Neuronal stem cell (in vitro differentiated cells): Measurements from ENCODE around the gene CCDC201.
A peak's percentile ranks its signal among the peaks of the same experiment; 100 is the strongest.

Experiments
- DNase-seq: peaks from one replicate; pipeline ENCODE4 v3.0.0-alpha.2; 2013; ENCODE audit warnings: low spot score
- H2AFZ ChIP-seq: one replicate; pipeline ENCODE4 v1.6.1; 2013; ENCODE audit warnings: mild to moderate bottlenecking, low read length, inconsistent platforms
- H2AK5ac ChIP-seq: 2 replicates; pipeline ENCODE4 v1.6.1; 2013; ENCODE audit warnings: low read depth, mild to moderate bottlenecking, inconsistent platforms, low read length, moderate library complexity, mixed read lengths
- H2BK120ac ChIP-seq: 2 replicates; pipeline ENCODE4 v1.6.1; 2013; ENCODE audit warnings: low read depth, mild to moderate bottlenecking, inconsistent platforms, low read length, moderate library complexity, mixed read lengths
- H2BK12ac ChIP-seq: one replicate; pipeline ENCODE4 v1.6.1; 2013; ENCODE audit warnings: low read length, inconsistent platforms
- H2BK15ac ChIP-seq: 2 replicates; pipeline ENCODE4 v1.6.1; 2013; ENCODE audit warnings: mild to moderate bottlenecking, low read length, inconsistent platforms, mixed read lengths
- H2BK5ac ChIP-seq: one replicate; pipeline ENCODE4 v1.6.1; 2013; ENCODE audit warnings: inconsistent platforms, mild to moderate bottlenecking, low read length, moderate library complexity
- H3K14ac ChIP-seq: one replicate; pipeline ENCODE4 v1.6.1; 2013; ENCODE audit warnings: low read length, inconsistent platforms
- H3K18ac ChIP-seq: 2 replicates; pipeline ENCODE4 v1.6.1; 2013; ENCODE audit warnings: low read length, inconsistent platforms
- H3K23ac ChIP-seq: 2 replicates; pipeline ENCODE4 v1.6.1; 2013; ENCODE audit warnings: low read depth, mild to moderate bottlenecking, mixed read lengths, low read length, inconsistent platforms; ENCODE audit not compliant: poor library complexity
- H3K27ac ChIP-seq: replicated peaks from 3 replicates; pipeline ENCODE4 v1.5.1; 2013; ENCODE audit warnings: low read length, inconsistent platforms
- H3K27me3 ChIP-seq, 3 experiments: 2 replicates each; pipeline ENCODE4 v1.6.1; 2013; ENCODE audit warnings: low read length in 3 of 3, mild to moderate bottlenecking in 2 of 3, inconsistent platforms in 1 of 3, low read depth in 1 of 3, mixed read lengths in 1 of 3, moderate library complexity in 1 of 3; ENCODE audit not compliant: control insufficient read depth in 3 of 3, insufficient read depth in 3 of 3
- H3K36me3 ChIP-seq, 2 donors: replicated peaks in 1 of 2; 2 replicates each; pipeline ENCODE4 v1.6.1; 2013; ENCODE audit warnings: low read length in 2 of 2; ENCODE audit not compliant: control insufficient read depth in 2 of 2, insufficient read depth in 2 of 2
- H3K4ac ChIP-seq: 2 replicates; pipeline ENCODE4 v1.6.1; 2013; ENCODE audit warnings: inconsistent platforms, mild to moderate bottlenecking, low read length, moderate library complexity
- H3K4me1 ChIP-seq, 2 donors: 1 replicate in 1 of 2; 2 replicates in 1 of 2; pipeline ENCODE4 v1.6.1; 2013; ENCODE audit warnings: low read length in 2 of 2, low read depth in 1 of 2; ENCODE audit not compliant: control insufficient read depth in 2 of 2, insufficient read depth in 1 of 2
- H3K4me2 ChIP-seq: one replicate; pipeline ENCODE4 v1.6.1; 2013; ENCODE audit warnings: mild to moderate bottlenecking, low read length, inconsistent platforms; ENCODE audit not compliant: insufficient read depth, poor library complexity, severe bottlenecking
- H3K4me3 ChIP-seq, 2 donors: 2 replicates each; pipeline ENCODE4 v1.5.1; 2013; ENCODE audit warnings: low read length in 2 of 2, mild to moderate bottlenecking in 2 of 2, inconsistent platforms in 1 of 2, moderate library complexity in 1 of 2
- H3K79me1 ChIP-seq: one replicate; pipeline ENCODE4 v1.6.1; 2013; ENCODE audit warnings: low read depth, mild to moderate bottlenecking, inconsistent platforms, low read length, moderate library complexity
- H3K9ac ChIP-seq: one replicate; pipeline ENCODE4 v1.6.1; 2013; ENCODE audit warnings: mild to moderate bottlenecking, low read depth, low read length, inconsistent platforms; ENCODE audit not compliant: poor library complexity
- H3K9me3 ChIP-seq, 2 donors: replicated peaks in 1 of 2; 2 replicates each; pipeline versions ENCODE3 to v1.6.1; 2013; ENCODE audit warnings: low read length in 2 of 2, mild to moderate bottlenecking in 2 of 2, inconsistent platforms in 1 of 2, low read depth in 1 of 2, mixed read lengths in 1 of 2, moderate library complexity in 1 of 2; ENCODE audit not compliant: control insufficient read depth in 2 of 2, insufficient read depth in 1 of 2
- H4K8ac ChIP-seq: one replicate; pipeline ENCODE4 v1.6.1; 2013; ENCODE audit warnings: low read depth, mild to moderate bottlenecking, inconsistent platforms, low read length, moderate library complexity
- H4K91ac ChIP-seq: one replicate; pipeline ENCODE4 v1.6.1; 2013; ENCODE audit warnings: low read length, low read depth, mild to moderate bottlenecking, inconsistent platforms; ENCODE audit not compliant: poor library complexity
- WGBS, 2 donors: extraction: QIAGEN DNeasy Blood & Tissue Kit; methylation state at CpG; one replicate each; pipeline ENCODE4 v1.1.7; 2013; ENCODE audit warnings: missing lambda C conversion rate in 2 of 2, mixed read lengths in 1 of 2; ENCODE audit not compliant: insufficient read length in 2 of 2, insufficient replicate concordance in 1 of 2; ENCODE audit errors: extremely low coverage in 2 of 2; 5-methylcytosine and 5-hydroxymethylcytosine counted together

The CCDC201 gene

DNA sequence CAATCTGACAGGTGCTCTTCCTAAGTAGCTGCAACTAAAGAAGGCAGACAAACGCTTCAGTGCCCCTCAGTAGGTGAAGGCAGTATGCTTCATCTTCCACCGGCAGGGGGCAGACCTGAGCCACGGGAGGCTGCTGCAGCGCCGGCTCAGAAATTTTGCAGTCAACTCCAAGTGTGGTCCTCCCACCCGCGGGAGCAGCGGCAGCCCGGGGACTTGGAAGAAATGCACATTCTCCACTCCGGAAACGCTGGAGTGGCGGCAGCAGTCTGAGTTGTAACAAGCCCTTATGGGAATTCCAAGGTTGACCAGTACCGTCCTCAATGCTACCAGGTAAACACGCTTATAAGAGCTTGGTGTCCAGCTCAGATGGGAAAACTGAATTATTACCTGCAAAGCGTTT lies 44.8 kb upstream of the CCDC201 start:
- Histone ChIP-seq H3K18ac (no peak overlapping the region), H4K91ac (no peak overlapping the region), H3K27me3 (peaks cover 0 to 26% (median 13%) of the 10 kb centered on the region in 3 experiments), H3K4me3 (peak overlapping the region in 1 of 2 donors; percentile 27), H3K36me3 (peaks cover 27 to 42% of the 10 kb centered on the region in 2 donors), H3K4ac (no peak overlapping the region), H3K4me2 (peak overlapping the region; percentile 23), H2AFZ (peak overlapping the region; percentile 59), H3K23ac (peak overlapping the region; percentile 60), H2BK15ac (no peak overlapping the region), H3K79me1 (no peaks in the 10 kb centered on the region), H3K9me3 (no peaks in the 10 kb centered on the region), H2AK5ac (no peak overlapping the region), H3K9ac (no peak overlapping the region), H4K8ac (no peak overlapping the region), H3K27ac (no peak overlapping the region), H2BK5ac (no peak overlapping the region), H3K4me1 (peaks cover 5 to 10% of the 10 kb centered on the region in 2 donors), H2BK120ac (no peak overlapping the region), H2BK12ac (no peak overlapping the region), H3K14ac (no peak overlapping the region)
- no CpG with 5 or more reads among the region's 15 CpGs for WGBS, 2 donors
- DNase-seq, result peak; percentile 67

DNA sequence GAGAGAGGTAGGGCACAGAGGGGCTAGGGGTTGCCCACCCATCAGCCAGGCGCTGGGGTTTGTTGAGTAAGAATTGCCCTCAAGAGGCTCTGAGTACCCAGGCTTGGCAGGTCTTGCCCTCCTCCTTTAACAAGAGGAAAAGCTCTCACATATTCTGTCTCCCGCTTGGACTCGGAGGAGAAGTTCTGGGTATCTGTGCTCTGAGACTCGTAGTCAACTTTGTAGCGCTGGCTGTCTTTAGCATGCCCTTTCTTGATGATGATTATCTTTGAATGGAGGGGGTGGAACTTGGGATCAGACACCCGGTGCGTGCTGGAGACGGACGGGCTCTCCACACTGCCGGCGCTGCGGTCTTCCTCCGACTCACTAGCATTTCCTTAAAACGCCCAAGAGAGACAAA lies 44.2 kb upstream of the CCDC201 start:
- no peak overlapping the region for H2BK12ac ChIP-seq
- H2BK15ac ChIP-seq, result no peak overlapping the region
- no peak overlapping the region for H4K91ac ChIP-seq
- no peaks in the 10 kb centered on the region for H3K79me1 ChIP-seq
- WGBS, 2 donors, result no CpG with 5 or more reads among the region's 14 CpGs
- peaks cover 27 to 46% of the 10 kb centered on the region in 2 donors for H3K36me3 ChIP-seq
- peaks cover 0 to 26% (median 13%) of the 10 kb centered on the region in 3 experiments for H3K27me3 ChIP-seq
- H2BK5ac ChIP-seq, result no peak overlapping the region
- no peak overlapping the region for H2AK5ac ChIP-seq
- no peak overlapping the region for H3K4me2 ChIP-seq
- no peak overlapping the region for H2BK120ac ChIP-seq
- H3K4ac ChIP-seq, result no peak overlapping the region
- no peak overlapping the region for H2AFZ ChIP-seq
- no peak overlapping the region for H3K18ac ChIP-seq
- peaks cover 3 to 10% of the 10 kb centered on the region in 2 donors for H3K4me1 ChIP-seq
- H3K9ac ChIP-seq, result no peak overlapping the region
- no peak overlapping the region for H3K23ac ChIP-seq
- no peaks in the 10 kb centered on the region for H3K9me3 ChIP-seq
- no peak for DNase-seq
- H3K27ac ChIP-seq, result no peak overlapping the region
- no peak overlapping the region for H4K8ac ChIP-seq
- no peak overlapping the region for H3K14ac ChIP-seq
- no peak overlapping the region for H3K4me3 ChIP-seq

DNA sequence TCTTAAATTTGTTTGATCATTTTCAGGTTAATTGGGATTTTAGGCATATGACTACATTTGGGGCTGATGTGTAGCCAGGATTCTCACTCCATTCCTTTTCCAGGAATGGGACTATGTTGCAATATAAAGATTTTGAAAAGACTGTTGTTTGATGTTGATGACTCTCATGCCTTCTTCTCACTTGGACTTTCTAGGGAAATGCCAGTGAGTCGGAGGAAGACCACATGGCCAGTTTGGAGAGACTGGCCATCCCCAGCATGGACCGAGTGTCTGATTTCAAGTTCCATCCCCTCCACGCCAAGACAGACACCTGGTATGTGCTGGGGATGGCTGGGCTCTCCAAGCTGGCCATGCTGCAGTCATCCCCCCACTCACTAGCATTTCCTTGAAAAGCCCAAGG lies 42.7 kb upstream of the CCDC201 start:
- no peak overlapping the region for H3K4me2 ChIP-seq
- H3K14ac ChIP-seq, result no peak overlapping the region
- no peak overlapping the region for H3K4ac ChIP-seq
- H3K9me3 ChIP-seq, result no peaks in the 10 kb centered on the region
- no peaks in the 10 kb centered on the region for H3K79me1 ChIP-seq
- peaks cover 0 to 21% (median 9%) of the 10 kb centered on the region in 3 experiments for H3K27me3 ChIP-seq
- H2BK5ac ChIP-seq, result no peak overlapping the region
- no peak for DNase-seq
- no peak overlapping the region for H2AK5ac ChIP-seq
- peaks cover 0 to 10% of the 10 kb centered on the region in 2 donors for H3K4me1 ChIP-seq
- no peak overlapping the region for H4K91ac ChIP-seq
- H3K23ac ChIP-seq, result no peak overlapping the region
- H3K36me3 ChIP-seq, result peaks cover 31 to 49% of the 10 kb centered on the region in 2 donors
- no peak overlapping the region for H2AFZ ChIP-seq
- H3K27ac ChIP-seq, result no peak overlapping the region
- H2BK15ac ChIP-seq, result no peak overlapping the region
- no peak overlapping the region for H2BK120ac ChIP-seq
- WGBS, 2 donors, result no CpG with 5 or more reads among the region's 3 CpGs
- no peak overlapping the region for H3K18ac ChIP-seq
- H2BK12ac ChIP-seq, result no peak overlapping the region
- no peak overlapping the region for H3K4me3 ChIP-seq
- no peak overlapping the region for H3K9ac ChIP-seq
- H4K8ac ChIP-seq, result no peak overlapping the region

DNA sequence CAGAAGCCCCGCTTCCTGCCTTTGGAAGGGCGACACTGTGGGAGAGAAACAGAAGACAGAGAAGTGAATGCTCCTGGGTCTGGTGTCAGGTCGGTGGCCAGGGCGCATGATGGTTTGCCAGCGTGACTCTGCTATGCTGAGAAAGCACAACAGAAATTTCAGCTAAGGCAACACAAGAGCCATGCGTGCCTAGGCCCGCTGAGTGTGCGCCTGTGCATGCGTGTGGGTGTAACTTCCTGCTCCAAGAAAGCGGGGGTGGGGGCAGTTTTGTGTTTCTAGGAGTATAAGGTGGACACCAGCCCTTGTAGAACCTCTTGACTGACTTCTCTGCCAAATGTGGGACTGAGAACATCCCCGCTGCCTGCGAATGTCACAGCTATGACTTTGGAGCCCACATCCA lies 42.0 kb upstream of the CCDC201 start:
- H2BK120ac ChIP-seq, result no peak overlapping the region
- no CpG with 5 or more reads among the region's 12 CpGs for WGBS, 2 donors
- H4K91ac ChIP-seq, result no peak overlapping the region
- peaks cover 31 to 49% of the 10 kb centered on the region in 2 donors for H3K36me3 ChIP-seq
- H3K27ac ChIP-seq, result no peak overlapping the region
- no peak overlapping the region for H2BK5ac ChIP-seq
- H3K23ac ChIP-seq, result no peak overlapping the region
- H3K27me3 ChIP-seq, result peaks cover 0 to 16% (median 2%) of the 10 kb centered on the region in 3 experiments
- no peak overlapping the region for H2AFZ ChIP-seq
- H3K9me3 ChIP-seq, result no peaks in the 10 kb centered on the region
- H3K4me1 ChIP-seq, result peaks cover 0 to 10% of the 10 kb centered on the region in 2 donors
- no peak overlapping the region for H4K8ac ChIP-seq
- no peak for DNase-seq
- no peaks in the 10 kb centered on the region for H3K79me1 ChIP-seq
- no peak overlapping the region for H2BK12ac ChIP-seq
- H3K4me3 ChIP-seq, result no peak overlapping the region
- H3K14ac ChIP-seq, result no peak overlapping the region
- H3K4ac ChIP-seq, result no peak overlapping the region
- H3K18ac ChIP-seq, result no peak overlapping the region
- no peak overlapping the region for H2AK5ac ChIP-seq
- no peak overlapping the region for H3K4me2 ChIP-seq
- H2BK15ac ChIP-seq, result no peak overlapping the region
- no peak overlapping the region for H3K9ac ChIP-seq
